ENCODE measurements around the gene NHS.

DNA sequence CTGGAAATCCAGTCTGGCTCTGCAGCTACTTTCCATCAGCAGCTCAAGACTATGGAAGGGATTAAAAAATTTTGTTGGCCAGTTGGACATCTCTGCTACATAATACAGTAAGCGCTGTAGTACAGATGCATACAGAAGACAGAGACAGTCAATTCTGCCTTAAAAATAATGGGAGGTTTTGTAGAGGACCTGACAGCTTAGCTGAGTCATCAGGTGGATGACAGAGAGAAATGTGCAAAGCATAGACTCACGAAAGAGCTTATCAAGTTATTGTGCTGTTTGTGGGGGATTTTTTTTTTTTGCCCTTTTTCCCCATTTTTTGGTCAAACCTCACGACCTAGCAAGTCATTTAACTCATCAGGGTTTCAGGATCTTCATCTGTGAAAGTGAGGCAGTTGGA is 213.3 kb downstream of the NHS start:
- TF ChIP-seq, protein P1, sequence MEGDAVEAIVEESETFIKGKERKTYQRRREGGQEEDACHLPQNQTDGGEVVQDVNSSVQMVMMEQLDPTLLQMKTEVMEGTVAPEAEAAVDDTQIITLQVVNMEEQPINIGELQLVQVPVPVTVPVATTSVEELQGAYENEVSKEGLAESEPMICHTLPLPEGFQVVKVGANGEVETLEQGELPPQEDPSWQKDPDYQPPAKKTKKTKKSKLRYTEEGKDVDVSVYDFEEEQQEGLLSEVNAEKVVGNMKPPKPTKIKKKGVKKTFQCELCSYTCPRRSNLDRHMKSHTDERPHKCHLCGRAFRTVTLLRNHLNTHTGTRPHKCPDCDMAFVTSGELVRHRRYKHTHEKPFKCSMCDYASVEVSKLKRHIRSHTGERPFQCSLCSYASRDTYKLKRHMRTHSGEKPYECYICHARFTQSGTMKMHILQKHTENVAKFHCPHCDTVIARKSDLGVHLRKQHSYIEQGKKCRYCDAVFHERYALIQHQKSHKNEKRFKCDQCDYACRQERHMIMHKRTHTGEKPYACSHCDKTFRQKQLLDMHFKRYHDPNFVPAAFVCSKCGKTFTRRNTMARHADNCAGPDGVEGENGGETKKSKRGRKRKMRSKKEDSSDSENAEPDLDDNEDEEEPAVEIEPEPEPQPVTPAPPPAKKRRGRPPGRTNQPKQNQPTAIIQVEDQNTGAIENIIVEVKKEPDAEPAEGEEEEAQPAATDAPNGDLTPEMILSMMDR (IDR thresholded peaks at IDR 0.05 in 4 of 5, conservative IDR thresholded peaks at IDR 0.05 in 1 of 5) = no peak
- no peak for TF ChIP-seq POLR2A (IDR thresholded peaks at IDR 0.05)
